ENCODE results near the gene MYPN.

DNA sequence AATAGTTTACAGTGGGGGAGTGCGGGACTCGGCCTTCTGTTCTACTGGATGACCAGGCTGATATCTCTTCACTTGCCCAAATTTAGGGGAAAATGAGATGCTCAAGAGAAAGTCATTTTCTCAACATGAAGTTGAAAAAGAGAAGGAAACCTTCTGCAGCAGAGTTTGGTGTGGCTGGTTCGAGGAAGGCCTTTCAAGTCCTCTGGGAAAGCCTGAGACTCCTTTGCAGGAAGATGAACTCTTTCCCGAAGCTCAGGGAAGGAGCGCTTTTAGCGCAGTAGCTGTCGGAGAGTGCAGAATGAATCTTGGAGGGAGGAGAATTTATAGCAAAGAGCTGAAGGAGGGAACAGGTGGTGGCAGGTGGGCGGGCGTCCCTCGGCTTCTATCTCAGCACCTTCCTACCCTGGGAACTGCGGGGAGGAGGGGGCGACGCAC is 122.5 kb downstream of the MYPN start, which contains the start of gene ATOH7:
- TF ChIP-seq SP1 (IDR thresholded peaks at IDR 0.05) (no peak), NR2F2 (IDR thresholded peaks at IDR 0.05) (no peak), JUND (IDR thresholded peaks at IDR 0.05) (no peak), RAD21 (IDR thresholded peaks at IDR 0.05) (no peak), FOXA1 (IDR thresholded peaks at IDR 0.05) (no peak), EGR1 (IDR thresholded peaks at IDR 0.05; ENCODE audit: low read depth in 2 of 2) (no peak), YY1 (IDR thresholded peaks at IDR 0.05) (no peak)
- TF ChIP-seq, protein P1, sequence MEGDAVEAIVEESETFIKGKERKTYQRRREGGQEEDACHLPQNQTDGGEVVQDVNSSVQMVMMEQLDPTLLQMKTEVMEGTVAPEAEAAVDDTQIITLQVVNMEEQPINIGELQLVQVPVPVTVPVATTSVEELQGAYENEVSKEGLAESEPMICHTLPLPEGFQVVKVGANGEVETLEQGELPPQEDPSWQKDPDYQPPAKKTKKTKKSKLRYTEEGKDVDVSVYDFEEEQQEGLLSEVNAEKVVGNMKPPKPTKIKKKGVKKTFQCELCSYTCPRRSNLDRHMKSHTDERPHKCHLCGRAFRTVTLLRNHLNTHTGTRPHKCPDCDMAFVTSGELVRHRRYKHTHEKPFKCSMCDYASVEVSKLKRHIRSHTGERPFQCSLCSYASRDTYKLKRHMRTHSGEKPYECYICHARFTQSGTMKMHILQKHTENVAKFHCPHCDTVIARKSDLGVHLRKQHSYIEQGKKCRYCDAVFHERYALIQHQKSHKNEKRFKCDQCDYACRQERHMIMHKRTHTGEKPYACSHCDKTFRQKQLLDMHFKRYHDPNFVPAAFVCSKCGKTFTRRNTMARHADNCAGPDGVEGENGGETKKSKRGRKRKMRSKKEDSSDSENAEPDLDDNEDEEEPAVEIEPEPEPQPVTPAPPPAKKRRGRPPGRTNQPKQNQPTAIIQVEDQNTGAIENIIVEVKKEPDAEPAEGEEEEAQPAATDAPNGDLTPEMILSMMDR (IDR thresholded peaks at IDR 0.05; ENCODE audit: low read depth, low read length, missing input control), result no peak
- TF ChIP-seq, protein P2, sequence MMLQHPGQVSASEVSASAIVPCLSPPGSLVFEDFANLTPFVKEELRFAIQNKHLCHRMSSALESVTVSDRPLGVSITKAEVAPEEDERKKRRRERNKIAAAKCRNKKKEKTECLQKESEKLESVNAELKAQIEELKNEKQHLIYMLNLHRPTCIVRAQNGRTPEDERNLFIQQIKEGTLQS (IDR thresholded peaks at IDR 0.05), result no peak
- TF ChIP-seq, protein P3, sequence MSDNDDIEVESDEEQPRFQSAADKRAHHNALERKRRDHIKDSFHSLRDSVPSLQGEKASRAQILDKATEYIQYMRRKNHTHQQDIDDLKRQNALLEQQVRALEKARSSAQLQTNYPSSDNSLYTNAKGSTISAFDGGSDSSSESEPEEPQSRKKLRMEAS (IDR thresholded peaks at IDR 0.05), result no peak
- TF ChIP-seq, protein P4, sequence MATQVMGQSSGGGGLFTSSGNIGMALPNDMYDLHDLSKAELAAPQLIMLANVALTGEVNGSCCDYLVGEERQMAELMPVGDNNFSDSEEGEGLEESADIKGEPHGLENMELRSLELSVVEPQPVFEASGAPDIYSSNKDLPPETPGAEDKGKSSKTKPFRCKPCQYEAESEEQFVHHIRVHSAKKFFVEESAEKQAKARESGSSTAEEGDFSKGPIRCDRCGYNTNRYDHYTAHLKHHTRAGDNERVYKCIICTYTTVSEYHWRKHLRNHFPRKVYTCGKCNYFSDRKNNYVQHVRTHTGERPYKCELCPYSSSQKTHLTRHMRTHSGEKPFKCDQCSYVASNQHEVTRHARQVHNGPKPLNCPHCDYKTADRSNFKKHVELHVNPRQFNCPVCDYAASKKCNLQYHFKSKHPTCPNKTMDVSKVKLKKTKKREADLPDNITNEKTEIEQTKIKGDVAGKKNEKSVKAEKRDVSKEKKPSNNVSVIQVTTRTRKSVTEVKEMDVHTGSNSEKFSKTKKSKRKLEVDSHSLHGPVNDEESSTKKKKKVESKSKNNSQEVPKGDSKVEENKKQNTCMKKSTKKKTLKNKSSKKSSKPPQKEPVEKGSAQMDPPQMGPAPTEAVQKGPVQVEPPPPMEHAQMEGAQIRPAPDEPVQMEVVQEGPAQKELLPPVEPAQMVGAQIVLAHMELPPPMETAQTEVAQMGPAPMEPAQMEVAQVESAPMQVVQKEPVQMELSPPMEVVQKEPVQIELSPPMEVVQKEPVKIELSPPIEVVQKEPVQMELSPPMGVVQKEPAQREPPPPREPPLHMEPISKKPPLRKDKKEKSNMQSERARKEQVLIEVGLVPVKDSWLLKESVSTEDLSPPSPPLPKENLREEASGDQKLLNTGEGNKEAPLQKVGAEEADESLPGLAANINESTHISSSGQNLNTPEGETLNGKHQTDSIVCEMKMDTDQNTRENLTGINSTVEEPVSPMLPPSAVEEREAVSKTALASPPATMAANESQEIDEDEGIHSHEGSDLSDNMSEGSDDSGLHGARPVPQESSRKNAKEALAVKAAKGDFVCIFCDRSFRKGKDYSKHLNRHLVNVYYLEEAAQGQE (IDR thresholded peaks at IDR 0.05), result no peak
